Activated CD8-positive, alpha-beta memory T cell treated with anti-CD3 and anti-CD28 coated beads, Interleukin-2, amount 50 U/mL, for 1 hour (primary cell): ENCODE data around the gene KRTAP12-4.
"Not testable (repeated sequence)": the region's sequence is repeated elsewhere in the genome, so short reads cannot be mapped to it uniquely, and the experiment has no call there.

ENCODE experiments used
- DNase-seq: peaks from one replicate; pipeline ENCODE4 v3.0.0-alpha.2; 2020; ENCODE audit errors: extremely low read depth

KRTAP12-4 gene

GRCh38 chr21:44632067-44632466 is 22.4 kb downstream of the KRTAP12-4 start:
- no peak for DNase-seq

- no peak for DNase-seq
Observed at GRCh38 chr21:44630440-44630839, 24.0 kb downstream of the KRTAP12-4 start.

GRCh38 chr21:44628707-44629391 is 25.6 kb downstream of the KRTAP12-4 start:
- no peak for DNase-seq

- not testable (repeated sequence) for DNase-seq
Observed at GRCh38 chr21:44627831-44628233, 26.6 kb downstream of the KRTAP12-4 start.

- DNase-seq = not testable (repeated sequence)
Observed at GRCh38 chr21:44627181-44627822, 27.2 kb downstream of the KRTAP12-4 start.

GRCh38 chr21:44626673-44627143 is 27.8 kb downstream of the KRTAP12-4 start, which contains the start of gene KRTAP10-9:
Gene KRTAP10-9 (plus strand): TSS chr21:44627093. CDS start chr21:44627172, 79 bp downstream.
- DNase-seq = no peak

- no peak for DNase-seq
Observed at GRCh38 chr21:44626262-44626661, 28.2 kb downstream of the KRTAP12-4 start.

GRCh38 chr21:44625756-44626155 is 28.7 kb downstream of the KRTAP12-4 start:
- no peak for DNase-seq

- DNase-seq = no peak
Observed at GRCh38 chr21:44623575-44623974, 30.9 kb downstream of the KRTAP12-4 start.

- DNase-seq = no peak
Observed at GRCh38 chr21:44619886-44620285, 34.6 kb downstream of the KRTAP12-4 start.

- DNase-seq = peak; percentile 34
Observed at GRCh38 chr21:44618909-44619308, 35.5 kb downstream of the KRTAP12-4 start.

- DNase-seq = no peak
Observed at GRCh38 chr21:44618504-44618903, 36.0 kb downstream of the KRTAP12-4 start.

- DNase-seq = no peak
Observed at GRCh38 chr21:44617071-44617501, 37.4 kb downstream of the KRTAP12-4 start.

GRCh38 chr21:44616591-44616926 is 37.9 kb downstream of the KRTAP12-4 start:
- DNase-seq = no peak

GRCh38 chr21:44615911-44616590 is 38.4 kb downstream of the KRTAP12-4 start:
- DNase-seq = no peak

- no peak for DNase-seq
Observed at GRCh38 chr21:44615466-44615865, 39.0 kb downstream of the KRTAP12-4 start.

GRCh38 chr21:44614961-44615391 is 39.5 kb downstream of the KRTAP12-4 start:
- no peak for DNase-seq

- no peak for DNase-seq
Observed at GRCh38 chr21:44614161-44614631, 40.3 kb downstream of the KRTAP12-4 start.

GRCh38 chr21:44613386-44614155 is 40.9 kb downstream of the KRTAP12-4 start:
- no peak for DNase-seq

- no peak for DNase-seq
Observed at GRCh38 chr21:44612669-44613229, 41.7 kb downstream of the KRTAP12-4 start.

- DNase-seq = no peak
Observed at GRCh38 chr21:44612029-44612486, 42.4 kb downstream of the KRTAP12-4 start, which contains the start of gene KRTAP10-8. Gene KRTAP10-8 (plus strand): TSS chr21:44612079. CDS start chr21:44612101, 22 bp downstream.
